Kidney epithelial cell (primary cell): ENCODE results near the gene BIRC7. TPM values are rescaled to one million over a fixed set of nuclear protein-coding genes. Genes with fewer than 3 reads are reported as not detected.
A peak's percentile ranks its signal among the peaks of the same experiment; 100 is the strongest.

ENCODE experiments used
- DNase-seq: peaks from one replicate; pipeline ENCODE4 v3.0.0-alpha.2; 2010; ENCODE audit warnings: low read depth
- H3K27me3 ChIP-seq: 2 replicates; pipeline ENCODE4 v1.6.0; 2011; ENCODE audit warnings: low read length; ENCODE audit not compliant: control insufficient read depth, insufficient read depth
- H3K36me3 ChIP-seq: 2 replicates; pipeline ENCODE4 v1.5.1; 2011; ENCODE audit warnings: low read length; ENCODE audit not compliant: control insufficient read depth, insufficient read depth
- H3K4me3 ChIP-seq: 2 replicates; pipeline ENCODE4 v1.5.1; 2011; ENCODE audit warnings: low read depth, mild to moderate bottlenecking, control low read depth, low read length
- total RNA-seq: library from RNA; depleted of rRNA; stranded (reverse); fragments of >200 nt; gene quantifications from 2 replicates; pipeline ENCODE4 v1.2.3, GENCODE V29; 2015
- TF ChIP-seq, protein P1 (sequence below): IDR thresholded peaks from 2 replicates; pipeline ENCODE4 v1.5.1; 2011; ENCODE audit warnings: mild to moderate bottlenecking, moderate library complexity, low read length, control low read depth, inconsistent platforms; ENCODE audit not compliant: insufficient read depth, poor library complexity, severe bottlenecking

BIRC7 gene
- total RNA-seq, 1 donor from 2014 or later = 12.8 TPM

DNA sequence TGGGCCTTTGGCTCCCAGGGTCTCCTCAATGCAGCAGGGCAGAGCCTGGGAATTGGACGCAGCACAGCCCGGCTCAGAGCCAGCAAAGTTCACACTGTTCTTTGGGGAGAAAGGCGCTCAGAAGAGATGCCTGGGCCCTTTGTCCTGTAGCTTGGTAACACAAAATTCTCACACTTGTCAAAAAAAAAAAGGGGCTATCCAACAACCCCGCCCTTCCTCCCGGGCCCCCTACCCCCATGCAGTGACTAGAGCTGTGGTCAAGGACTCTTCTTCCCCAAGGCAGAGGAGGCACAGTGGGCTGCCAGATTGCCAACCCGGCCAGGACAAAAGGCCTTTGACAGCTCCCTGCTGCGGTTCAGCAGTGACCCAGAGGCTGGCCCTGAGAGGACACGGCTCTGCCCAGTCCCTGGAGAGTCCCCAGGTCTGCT lies 16.6 kb downstream of the BIRC7 start:
- TF ChIP-seq, protein P1, sequence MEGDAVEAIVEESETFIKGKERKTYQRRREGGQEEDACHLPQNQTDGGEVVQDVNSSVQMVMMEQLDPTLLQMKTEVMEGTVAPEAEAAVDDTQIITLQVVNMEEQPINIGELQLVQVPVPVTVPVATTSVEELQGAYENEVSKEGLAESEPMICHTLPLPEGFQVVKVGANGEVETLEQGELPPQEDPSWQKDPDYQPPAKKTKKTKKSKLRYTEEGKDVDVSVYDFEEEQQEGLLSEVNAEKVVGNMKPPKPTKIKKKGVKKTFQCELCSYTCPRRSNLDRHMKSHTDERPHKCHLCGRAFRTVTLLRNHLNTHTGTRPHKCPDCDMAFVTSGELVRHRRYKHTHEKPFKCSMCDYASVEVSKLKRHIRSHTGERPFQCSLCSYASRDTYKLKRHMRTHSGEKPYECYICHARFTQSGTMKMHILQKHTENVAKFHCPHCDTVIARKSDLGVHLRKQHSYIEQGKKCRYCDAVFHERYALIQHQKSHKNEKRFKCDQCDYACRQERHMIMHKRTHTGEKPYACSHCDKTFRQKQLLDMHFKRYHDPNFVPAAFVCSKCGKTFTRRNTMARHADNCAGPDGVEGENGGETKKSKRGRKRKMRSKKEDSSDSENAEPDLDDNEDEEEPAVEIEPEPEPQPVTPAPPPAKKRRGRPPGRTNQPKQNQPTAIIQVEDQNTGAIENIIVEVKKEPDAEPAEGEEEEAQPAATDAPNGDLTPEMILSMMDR = no peak
- Histone ChIP-seq H3K27me3 (peaks cover 48% of the 10 kb centered on the region), H3K36me3 (no peaks in the 10 kb centered on the region), H3K4me3 (no peak overlapping the region)
- DNase-seq = no peak

DNA sequence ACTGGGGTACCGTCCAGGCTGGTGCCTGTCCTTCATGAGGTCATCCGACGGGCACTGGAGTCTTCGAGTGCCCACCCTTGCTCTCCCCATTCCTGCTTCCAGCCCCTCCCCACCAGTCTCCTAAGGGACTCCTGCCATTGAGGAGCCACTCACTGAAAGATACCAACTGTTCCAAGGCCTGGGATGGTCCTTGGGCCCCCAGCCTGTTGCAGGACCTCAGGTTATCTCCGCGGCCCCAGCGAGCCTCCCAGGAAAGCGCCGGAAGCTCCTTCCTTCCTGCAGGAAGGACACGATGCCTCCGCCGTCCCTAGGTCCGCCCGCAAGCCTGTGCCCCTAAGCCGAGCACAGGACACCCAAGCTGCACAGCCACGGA lies 17.3 kb downstream of the BIRC7 start:
- TF ChIP-seq, protein P1 = no peak
- Histone ChIP-seq H3K27me3 (peaks cover 45% of the 10 kb centered on the region), H3K36me3 (no peaks in the 10 kb centered on the region), H3K4me3 (peak overlapping the region; percentile 41)
- DNase-seq = no peak

DNA sequence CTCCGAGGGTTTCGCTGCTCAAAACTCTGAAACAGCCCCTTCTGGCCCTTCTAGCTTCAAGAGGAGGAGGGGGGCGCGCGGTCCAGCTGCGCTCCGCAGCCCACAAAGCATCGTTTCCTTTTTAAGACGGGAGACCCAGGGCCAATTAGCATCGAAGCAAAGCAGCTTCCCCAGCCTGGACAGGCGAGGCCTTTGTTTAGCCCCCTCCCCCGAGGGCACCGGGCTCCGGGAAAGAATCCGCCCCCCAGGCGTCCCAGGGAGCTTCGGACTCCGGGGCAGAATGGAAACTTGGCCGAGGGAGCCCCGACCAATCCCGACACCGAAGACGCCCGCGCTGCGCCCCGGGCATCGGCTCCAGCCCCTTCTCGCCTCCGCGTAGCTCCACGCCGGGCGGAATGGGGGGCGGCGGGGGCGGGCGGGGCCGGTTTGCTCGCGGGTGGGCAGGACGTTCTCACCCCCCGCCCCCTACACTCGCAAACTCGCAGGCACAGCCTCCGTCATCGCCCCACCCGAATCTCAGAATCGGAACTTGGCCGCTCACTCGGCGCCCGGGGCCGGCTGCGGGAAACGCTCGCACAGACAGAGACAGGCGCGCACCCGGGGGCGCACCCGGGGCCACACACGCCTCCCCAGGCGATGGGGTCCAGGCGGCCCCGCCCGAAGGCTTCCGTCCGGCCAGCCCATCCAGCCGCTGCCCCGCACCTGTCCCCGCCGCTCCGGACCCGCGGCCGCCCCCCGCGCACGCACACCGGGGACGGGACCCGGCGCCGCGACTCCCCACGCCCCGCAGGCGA lies 17.9 kb downstream of the BIRC7 start:
- no peak for DNase-seq
- Histone ChIP-seq H3K36me3 (no peaks in the 10 kb centered on the region), H3K27me3 (peaks cover 45% of the 10 kb centered on the region), H3K4me3 (peak overlapping the region; percentile 41)
- TF ChIP-seq, protein P1 = no peak

DNA sequence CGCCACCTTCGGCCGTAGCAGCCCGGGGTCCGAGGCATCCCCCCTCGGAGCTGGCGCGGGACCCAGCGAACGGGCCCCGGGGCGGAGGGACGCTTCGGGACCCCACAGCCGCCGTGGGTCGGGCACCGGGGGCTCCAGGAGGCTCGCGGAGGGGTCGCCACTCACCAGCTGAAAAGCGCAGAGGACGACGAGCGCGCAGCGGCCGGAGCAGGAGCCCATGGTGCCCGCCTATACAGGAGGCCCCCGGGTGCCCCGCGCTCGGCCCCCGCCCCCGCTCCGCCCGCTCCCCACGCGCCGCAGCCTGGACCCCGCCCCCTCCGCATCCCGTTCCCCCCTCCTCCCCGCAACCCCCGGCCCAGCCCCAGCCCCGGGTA lies 18.5 kb downstream of the BIRC7 start, which contains the start of gene NKAIN4:
NKAIN4 (minus strand) TSS at position 232 of the 374 bp plus-strand sequence; CDS start at position 219, 13 bp downstream.
- Histone ChIP-seq H3K27me3 (peaks cover 46% of the 10 kb centered on the region), H3K36me3 (no peaks in the 10 kb centered on the region), H3K4me3 (peak within 1 kb of the TSS; percentile 41)
- TF ChIP-seq, protein P1 = no peak
- DNase-seq = no peak

DNA sequence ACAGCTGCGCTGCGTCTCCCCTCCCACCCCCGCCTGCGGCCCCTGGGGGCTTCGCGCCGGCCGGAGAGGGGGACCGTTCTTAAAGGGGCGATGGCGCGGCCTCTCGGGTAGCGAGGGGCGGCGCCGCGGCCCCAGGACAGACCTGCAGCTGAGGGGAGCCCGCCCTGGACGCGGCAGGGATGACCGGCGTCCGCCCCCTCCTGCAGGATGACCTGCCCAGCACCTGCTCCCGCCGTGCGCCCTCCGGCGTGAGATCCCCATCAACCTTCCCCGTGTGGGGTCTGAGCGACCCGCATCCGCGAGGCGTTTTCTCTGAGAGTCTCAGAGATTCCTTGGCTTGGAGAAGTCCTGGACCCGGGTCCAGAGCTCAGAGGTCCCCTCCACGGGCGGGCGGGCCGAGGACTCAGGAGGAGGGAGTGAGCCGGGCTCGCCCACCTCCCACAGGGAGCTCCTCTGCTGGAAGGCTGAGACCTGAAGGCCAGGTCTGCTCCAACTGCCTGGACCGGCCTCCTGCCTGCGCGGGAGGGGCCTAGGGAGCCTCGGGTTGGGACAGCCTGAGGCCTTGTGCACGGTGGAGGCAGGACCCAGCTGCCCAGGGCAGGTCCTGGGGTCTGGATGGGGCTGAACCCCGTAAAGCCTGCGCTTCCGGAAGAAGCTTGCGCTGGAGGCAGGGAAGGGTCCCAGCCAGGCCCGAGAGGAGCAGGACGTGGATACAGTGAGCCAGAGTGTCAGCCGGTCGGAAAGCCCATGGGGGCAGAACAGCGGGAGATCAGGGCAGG lies 19.1 kb downstream of the BIRC7 start:
- peak overlapping the region; percentile 41 for H3K4me3 ChIP-seq
- TF ChIP-seq, protein P1 = peak; percentile 37
- peaks cover 51% of the 10 kb centered on the region for H3K27me3 ChIP-seq
- no peaks in the 10 kb centered on the region for H3K36me3 ChIP-seq
- no peak for DNase-seq
